NB4 (cell line): ENCODE measurements around the gene SORBS1.

Experiments
- DNase-seq: peaks from one replicate; pipeline ENCODE4 v3.0.0; 2010; ENCODE audit warnings: low read depth
- H3K4me3 ChIP-seq: one replicate; pipeline ENCODE4 v1.5.1; 2011; ENCODE audit warnings: mild to moderate bottlenecking, low read depth, low read length, moderate library complexity
- CTCF ChIP-seq: IDR thresholded peaks from one replicate; pipeline ENCODE4 v1.5.1; 2012; ENCODE audit warnings: low read depth, low read length
- MYC ChIP-seq: IDR thresholded peaks from 2 replicates; pipeline ENCODE4 v1.6.1; 2011; ENCODE audit warnings: low read depth, low read length
- POLR2A ChIP-seq: IDR thresholded peaks from 2 replicates; pipeline ENCODE4 v1.6.1; 2011; ENCODE audit warnings: mild to moderate bottlenecking; ENCODE audit not compliant: insufficient read length; ENCODE audit errors: extremely low read depth
- TF ChIP-seq, protein P1 (sequence below): IDR thresholded peaks from 2 replicates; pipeline ENCODE4 v1.6.1; 2011; ENCODE audit warnings: low read depth, low read length

The SORBS1 gene

DNA sequence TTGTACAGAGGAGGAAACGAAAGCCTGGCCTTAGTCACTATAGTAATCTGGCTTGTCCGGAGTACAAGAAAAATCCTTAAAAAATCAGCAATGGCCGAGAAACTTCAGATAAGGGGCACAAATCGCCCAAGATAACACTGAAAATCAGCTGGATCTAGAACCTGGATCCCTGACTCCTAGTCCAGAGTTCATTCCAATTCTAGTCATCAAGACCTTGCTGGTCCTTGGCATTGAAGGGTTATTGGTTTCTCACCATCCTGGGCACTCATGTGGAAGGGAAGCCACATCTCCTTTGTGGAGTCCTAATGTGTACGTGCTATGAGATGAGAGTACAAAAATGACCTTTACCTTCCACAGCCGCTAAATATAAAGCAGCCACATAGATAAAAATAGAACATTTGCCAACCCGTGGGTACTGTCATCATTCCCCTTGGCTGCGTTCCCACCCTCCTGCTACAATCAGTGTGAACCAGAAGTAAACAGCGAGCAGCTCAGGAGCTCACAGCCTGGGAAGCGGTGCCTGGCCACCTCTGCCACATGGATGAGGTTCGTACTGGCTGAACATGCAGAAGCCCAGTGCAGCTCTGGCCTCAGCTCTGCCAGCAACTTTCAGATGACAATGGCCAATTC is 154.4 kb downstream of the SORBS1 start:
- no peak for TF ChIP-seq POLR2A
- TF ChIP-seq, protein P1, sequence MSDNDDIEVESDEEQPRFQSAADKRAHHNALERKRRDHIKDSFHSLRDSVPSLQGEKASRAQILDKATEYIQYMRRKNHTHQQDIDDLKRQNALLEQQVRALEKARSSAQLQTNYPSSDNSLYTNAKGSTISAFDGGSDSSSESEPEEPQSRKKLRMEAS: no peak
- no peak for TF ChIP-seq CTCF
- TF ChIP-seq MYC: no peak
- DNase-seq: no peak
- H3K4me3 ChIP-seq: no peak overlapping the region

DNA sequence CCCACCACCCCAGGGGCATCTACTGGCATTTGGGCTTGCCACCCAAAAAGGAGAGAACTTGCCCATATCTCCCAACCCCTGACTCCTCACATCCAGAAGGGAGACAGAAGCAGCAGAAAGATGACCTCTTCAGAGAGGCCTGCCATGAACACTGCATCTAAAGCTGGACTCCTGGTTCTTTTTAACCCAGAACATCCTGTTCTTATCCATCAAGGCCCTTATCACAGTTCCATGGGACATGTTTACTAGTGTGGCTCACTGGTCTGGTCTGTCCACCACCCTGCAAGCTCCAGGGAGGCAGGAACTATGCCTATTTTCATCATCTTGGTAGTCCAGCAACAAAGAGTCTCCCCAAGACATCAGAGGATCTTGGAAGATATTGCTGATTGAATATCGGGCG is 155.5 kb downstream of the SORBS1 start:
- no peak overlapping the region for H3K4me3 ChIP-seq
- TF ChIP-seq POLR2A (no peak), CTCF (no peak), MYC (no peak)
- TF ChIP-seq, protein P1: no peak
- DNase-seq: no peak

- TF ChIP-seq, protein P1: no peak
- TF ChIP-seq MYC: no peak
- DNase-seq: no peak
- H3K4me3 ChIP-seq: no peak overlapping the region
These were observed 156.3 kb downstream of the SORBS1 start for GRCh38 chr10:95404864-95405263.

DNA sequence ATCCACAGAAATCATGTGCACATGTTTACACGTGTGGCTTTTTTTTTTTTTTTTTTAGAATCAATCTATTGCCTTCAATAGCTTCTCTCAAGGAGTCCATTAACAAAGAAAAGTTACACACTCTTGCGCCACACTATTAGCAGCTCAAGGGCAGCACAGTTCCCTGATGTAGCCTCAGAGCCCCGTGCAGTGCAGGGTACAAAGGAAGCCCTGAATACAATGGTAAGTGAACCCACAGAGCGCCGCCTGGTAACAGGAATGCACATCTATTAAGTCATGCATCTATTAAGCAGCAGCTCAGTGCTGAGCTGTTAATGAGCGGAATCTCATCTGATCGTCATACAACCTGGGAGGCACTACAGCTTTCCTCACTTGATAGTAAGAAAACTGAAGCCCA is 156.7 kb downstream of the SORBS1 start:
- TF ChIP-seq MYC (no peak), CTCF (no peak), POLR2A (no peak)
- TF ChIP-seq, protein P1: no peak
- DNase-seq: no peak
- H3K4me3 ChIP-seq: no peak overlapping the region

DNA sequence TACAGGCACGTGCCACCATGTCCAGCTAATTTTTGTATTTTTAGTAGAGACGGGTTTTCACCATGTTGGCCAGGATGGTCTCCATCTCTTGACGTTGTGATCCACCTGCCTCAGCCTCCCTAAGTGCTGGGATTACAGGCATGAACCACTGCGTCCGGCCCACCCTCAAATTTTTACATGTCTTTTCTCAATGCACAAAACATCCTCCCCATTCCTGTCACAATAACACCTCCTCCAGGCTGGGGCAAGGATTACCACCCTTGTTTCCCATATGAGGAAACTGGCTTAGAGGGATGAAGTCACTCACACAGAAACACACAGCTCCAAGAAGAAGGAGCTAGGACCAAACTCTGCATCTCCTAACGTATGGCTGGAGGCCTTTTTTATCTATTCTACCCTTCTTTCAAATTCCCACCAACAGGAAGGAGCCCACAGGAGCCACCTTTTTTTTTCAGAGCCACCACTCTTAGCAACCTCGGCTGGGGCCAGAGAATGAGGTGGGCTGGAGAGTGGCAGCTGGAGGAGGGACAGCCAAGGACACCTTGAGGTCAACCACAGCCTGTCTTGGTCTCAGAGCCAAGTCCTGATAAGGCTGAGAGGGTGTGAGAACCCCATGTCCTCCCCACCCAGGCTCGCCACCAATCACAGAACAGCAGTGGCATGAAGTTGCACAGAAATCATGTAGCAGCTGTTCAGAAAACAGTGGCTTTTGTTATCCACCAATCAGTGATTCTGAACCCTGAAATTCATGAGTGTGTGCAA is 157.3 kb downstream of the SORBS1 start:
- no peak for DNase-seq
- no peak overlapping the region for H3K4me3 ChIP-seq
- TF ChIP-seq POLR2A (no peak), CTCF (no peak), MYC (no peak)
- TF ChIP-seq, protein P1: no peak
